Esophagus mucosa (tissue), 1 donor: Measurements from ENCODE around the gene TMEM60. TPM values are rescaled to one million over a fixed set of nuclear protein-coding genes. Genes with fewer than 3 reads are reported as not detected.
"Not testable (repeated sequence)": the region's sequence is repeated elsewhere in the genome, so short reads cannot be mapped to it uniquely, and the experiment has no call there.

ENCODE experiments used
- ATAC-seq: fragments of 200-7000 bp; cut with Tn5 transposase; one replicate; pipeline ENCODE4 v1.9.1; 2020
- total RNA-seq: library from RNA; stranded (reverse); gene quantifications from one replicate; pipeline ENCODE4 v1.2.4, GENCODE V29; 2023
- donor health status: DM: yes; HTN: yes; CAD: no.

The TMEM60 gene
- total RNA-seq, 1 donor from 2014 or later, result 5.9 TPM

- ATAC-seq, result no peak
Measured at GRCh38 chr7:77811516-77812289, 13.5 kb upstream of the TMEM60 start.

GRCh38 chr7:77808517-77808916 is 10.3 kb upstream of the TMEM60 start:
- no peak for ATAC-seq

- no peak for ATAC-seq
Measured at GRCh38 chr7:77806425-77806824, 8.2 kb upstream of the TMEM60 start.

GRCh38 chr7:77802557-77803405 is 4.5 kb upstream of the TMEM60 start:
- no peak for ATAC-seq

- ATAC-seq, result no peak
Measured at GRCh38 chr7:77800730-77801129, 2.5 kb upstream of the TMEM60 start.

GRCh38 chr7:77800158-77800557 is 1.9 kb upstream of the TMEM60 start:
- no peak for ATAC-seq

- peak; percentile 7 for ATAC-seq
Measured at GRCh38 chr7:77799078-77799964, 1.1 kb upstream of the TMEM60 start.

- peak; percentile 17 for ATAC-seq
Measured at GRCh38 chr7:77797734-77798393, 370 bp downstream of the TMEM60 start.

GRCh38 chr7:77796960-77797359 is 1.3 kb downstream of the TMEM60 start:
- ATAC-seq, result no peak

GRCh38 chr7:77796109-77796508 is 2.1 kb downstream of the TMEM60 start:
- ATAC-seq, result no peak

GRCh38 chr7:77794000-77794399 is 4.2 kb downstream of the TMEM60 start:
- no peak for ATAC-seq

- ATAC-seq, result no peak
Measured at GRCh38 chr7:77791956-77792355, 6.3 kb downstream of the TMEM60 start.

GRCh38 chr7:77791336-77791735 is 6.9 kb downstream of the TMEM60 start:
- no peak for ATAC-seq

GRCh38 chr7:77788327-77788902 is 9.8 kb downstream of the TMEM60 start:
- no peak for ATAC-seq

GRCh38 chr7:77786741-77787140 is 11.5 kb downstream of the TMEM60 start:
- no peak for ATAC-seq

GRCh38 chr7:77786018-77786417 is 12.2 kb downstream of the TMEM60 start:
- ATAC-seq, result no peak

- ATAC-seq, result not testable (repeated sequence)
Measured at GRCh38 chr7:77784426-77784825, 13.8 kb downstream of the TMEM60 start.

GRCh38 chr7:77783545-77783944 is 14.7 kb downstream of the TMEM60 start:
- no peak for ATAC-seq

- no peak for ATAC-seq
Measured at GRCh38 chr7:77783111-77783510, 15.1 kb downstream of the TMEM60 start.

- no peak for ATAC-seq
Measured at GRCh38 chr7:77782383-77782782, 15.9 kb downstream of the TMEM60 start.

GRCh38 chr7:77778535-77778934 is 19.7 kb downstream of the TMEM60 start:
- no peak for ATAC-seq

- ATAC-seq, result no peak
Measured at GRCh38 chr7:77771901-77772300, 26.3 kb downstream of the TMEM60 start.
